K562 (cell line): ENCODE data around the gene PDCD6IP. TPM values are rescaled to one million over a fixed set of nuclear protein-coding genes. Genes with fewer than 3 reads are reported as not detected.

Experiments used
- FIP1L1 ChIP-seq: fragments of 200-400 bp; formaldehyde crosslinking; IDR thresholded peaks from 2 replicates; pipeline ENCODE4 v1.6.1; 2018; ENCODE audit warnings: mild to moderate bottlenecking, low read depth, low read length; ENCODE audit not compliant: poor library complexity, severe bottlenecking
- KDM1A ChIP-seq, 2 experiments: fragments of 450-650 bp; IDR thresholded peaks; 2 replicates each; pipeline ENCODE4 v1.6.1; 2016; ENCODE audit warnings: mild to moderate bottlenecking in 2 of 2
- NFIX ChIP-seq: fragments of 250-450 bp; sonication (Bioruptor Pico); IDR thresholded peaks from 2 replicates; pipeline ENCODE4 v1.4.0; 2020; ENCODE audit warnings: low read depth, mild to moderate bottlenecking, moderate library complexity
- OTX1 ChIP-seq: fragments of 450-650 bp; formaldehyde crosslinking; IDR thresholded peaks from 2 replicates; pipeline ENCODE4 v1.4.0; 2022; ENCODE audit warnings: mild to moderate bottlenecking
- PYGO2 ChIP-seq: fragments of 450-650 bp; IDR thresholded peaks from 2 replicates; pipeline ENCODE4 v1.6.1; 2016; ENCODE audit warnings: mild to moderate bottlenecking, missing genetic modification characterization, moderate library complexity, missing compliant biosample characterization
- RCOR1 ChIP-seq, 2 experiments: IDR thresholded peaks; 2 replicates each; pipeline ENCODE4 v1.6.1; 2012; ENCODE audit warnings: low read depth in 2 of 2, low read length in 2 of 2, borderline replicate concordance in 1 of 2, improper control_type of control experiment in 1 of 2
- SETDB1 ChIP-seq: IDR thresholded peaks from one replicate; pipeline ENCODE4 v1.6.1; 2012; ENCODE audit warnings: low read length, control low read depth, inconsistent platforms
- SMAD4 ChIP-seq: fragments of 250-450 bp; sonication (Bioruptor Pico); conservative IDR thresholded peaks from 2 replicates; pipeline ENCODE4 v1.8.0; 2021; ENCODE audit warnings: inconsistent platforms, mild to moderate bottlenecking, moderate library complexity
- SNRNP70 ChIP-seq: fragments of 200-400 bp; formaldehyde crosslinking; optimal IDR thresholded peaks from 2 replicates; pipeline ENCODE3; 2017; ENCODE audit warnings: low read depth, low read length
- SRSF3 ChIP-seq: fragments of 200-400 bp; formaldehyde crosslinking; IDR thresholded peaks from 2 replicates; pipeline ENCODE4 v1.6.1; 2016; ENCODE audit warnings: mild to moderate bottlenecking, low read length, moderate library complexity; ENCODE audit not compliant: insufficient read depth
- SRSF7 ChIP-seq: fragments of 200-400 bp; formaldehyde crosslinking; optimal IDR thresholded peaks from 2 replicates; pipeline ENCODE3; 2017; ENCODE audit warnings: mild to moderate bottlenecking, low read depth, low read length
- YBX1 ChIP-seq: fragments of 450-650 bp; IDR thresholded peaks from 2 replicates; pipeline ENCODE4 v1.7.1; 2016; ENCODE audit warnings: mild to moderate bottlenecking
- ZNF668 ChIP-seq: fragments of 250-450 bp; sonication (Bioruptor Pico); IDR thresholded peaks from 2 replicates; pipeline ENCODE4 v1.8.0; 2022; ENCODE audit warnings: mild to moderate bottlenecking, inconsistent platforms
- ZNF778 ChIP-seq: fragments of 450-650 bp; formaldehyde crosslinking; IDR thresholded peaks from 2 replicates; pipeline ENCODE4 v1.4.0; 2020; ENCODE audit warnings: mild to moderate bottlenecking, moderate library complexity
- polyA plus RNA-seq, 8 experiments: library from polyadenylated mRNA; depleted of rRNA in 4 of 8; stranded (reverse) in 5 of 8; unstranded in 3 of 8; fragments of >200 nt; fragmentation: Nextera tagmentation in 2 of 8; fragmentation: Illumina TruSeq in 1 of 8; extraction: Ambion mirVana in 2 of 8; extraction: Trizol in 1 of 8; gene quantifications; 2 replicates each; pipeline versions ENCODE4 v1.2.1 to v1.2.3, GENCODE V29; 2011 to 2014; ENCODE audit warnings: inconsistent platforms in 1 of 8, missing spikeins in 1 of 8
- total RNA-seq, 7 experiments: library from RNA; depleted of rRNA in 6 of 7; stranded (reverse); fragments of >200 nt in 6 of 7; fragmentation: Illumina TruSeq in 2 of 7; extraction: Trizol in 2 of 7; gene quantifications; 2 replicates each; pipeline versions ENCODE4 v1.2.1 to v1.2.3, GENCODE V29; 2011 to 2021; ENCODE audit warnings: low replicate concordance in 1 of 7
- TF ChIP-seq, protein P1 (sequence below), 2 experiments: fragments of 150-350 bp in 1 of 2; IDR thresholded peaks; 2 replicates each; pipeline ENCODE4 v1.6.1; 2012 to 2016; ENCODE audit warnings: low read depth in 2 of 2, low read length in 2 of 2, mild to moderate bottlenecking in 1 of 2, moderate library complexity in 1 of 2
- TF ChIP-seq, protein P2 (sequence below): sonication (generic); formaldehyde crosslinking; IDR thresholded peaks from 2 replicates; pipeline ENCODE4 v1.9.0; 2022; ENCODE audit warnings: mild to moderate bottlenecking, missing genetic modification reagents
- TF ChIP-seq, protein P3 (sequence below): fragments of 250-450 bp; sonication (Bioruptor Pico); IDR thresholded peaks from 2 replicates; pipeline ENCODE4 v1.4.0; 2020
- TF ChIP-seq, protein P4 (sequence below): IDR thresholded peaks from 2 replicates; pipeline ENCODE4 v1.6.1; 2012; ENCODE audit warnings: low read depth, low read length, improper control_type of control experiment, borderline replicate concordance

The PDCD6IP gene
- total and polyA plus RNA-seq, 9 of the 15 experiments (the other 6 are each of a cell fraction or from before 2014, with no cell fraction given) = 40.2 to 302 (median 122) TPM

DNA sequence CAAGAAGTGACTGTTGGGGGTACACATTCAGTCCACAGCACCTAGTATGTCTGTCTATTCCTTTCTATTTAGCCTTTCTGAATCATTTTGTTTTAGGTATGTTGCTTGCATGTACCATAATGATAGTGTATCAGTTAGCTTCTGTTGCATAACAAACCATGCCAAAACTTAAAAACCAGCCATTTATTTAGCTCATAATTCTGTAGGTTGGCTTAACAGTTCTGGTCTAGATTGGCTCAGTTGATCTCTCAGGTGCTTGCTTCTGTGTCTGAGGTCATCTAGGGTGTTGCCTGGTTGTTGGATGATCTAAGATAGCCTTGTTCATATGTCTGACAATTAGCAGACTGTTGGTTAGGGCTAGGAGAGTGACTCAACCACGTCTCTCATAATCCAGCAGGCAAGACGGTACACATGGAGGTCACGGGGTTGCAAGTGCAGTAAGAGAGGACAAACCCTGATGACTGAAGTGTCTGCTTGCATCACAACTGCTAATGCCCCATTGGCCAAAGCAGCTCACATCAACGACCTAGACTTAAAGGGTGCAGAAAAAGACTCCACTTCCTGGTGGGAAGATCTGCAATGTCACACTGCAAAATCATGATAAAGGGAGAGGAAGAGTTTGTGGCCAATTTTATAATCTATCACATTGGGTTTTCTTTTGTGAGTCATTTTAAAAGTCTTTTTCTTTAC is 6.8 kb upstream of the PDCD6IP start (continued):
- TF ChIP-seq, protein P1, sequence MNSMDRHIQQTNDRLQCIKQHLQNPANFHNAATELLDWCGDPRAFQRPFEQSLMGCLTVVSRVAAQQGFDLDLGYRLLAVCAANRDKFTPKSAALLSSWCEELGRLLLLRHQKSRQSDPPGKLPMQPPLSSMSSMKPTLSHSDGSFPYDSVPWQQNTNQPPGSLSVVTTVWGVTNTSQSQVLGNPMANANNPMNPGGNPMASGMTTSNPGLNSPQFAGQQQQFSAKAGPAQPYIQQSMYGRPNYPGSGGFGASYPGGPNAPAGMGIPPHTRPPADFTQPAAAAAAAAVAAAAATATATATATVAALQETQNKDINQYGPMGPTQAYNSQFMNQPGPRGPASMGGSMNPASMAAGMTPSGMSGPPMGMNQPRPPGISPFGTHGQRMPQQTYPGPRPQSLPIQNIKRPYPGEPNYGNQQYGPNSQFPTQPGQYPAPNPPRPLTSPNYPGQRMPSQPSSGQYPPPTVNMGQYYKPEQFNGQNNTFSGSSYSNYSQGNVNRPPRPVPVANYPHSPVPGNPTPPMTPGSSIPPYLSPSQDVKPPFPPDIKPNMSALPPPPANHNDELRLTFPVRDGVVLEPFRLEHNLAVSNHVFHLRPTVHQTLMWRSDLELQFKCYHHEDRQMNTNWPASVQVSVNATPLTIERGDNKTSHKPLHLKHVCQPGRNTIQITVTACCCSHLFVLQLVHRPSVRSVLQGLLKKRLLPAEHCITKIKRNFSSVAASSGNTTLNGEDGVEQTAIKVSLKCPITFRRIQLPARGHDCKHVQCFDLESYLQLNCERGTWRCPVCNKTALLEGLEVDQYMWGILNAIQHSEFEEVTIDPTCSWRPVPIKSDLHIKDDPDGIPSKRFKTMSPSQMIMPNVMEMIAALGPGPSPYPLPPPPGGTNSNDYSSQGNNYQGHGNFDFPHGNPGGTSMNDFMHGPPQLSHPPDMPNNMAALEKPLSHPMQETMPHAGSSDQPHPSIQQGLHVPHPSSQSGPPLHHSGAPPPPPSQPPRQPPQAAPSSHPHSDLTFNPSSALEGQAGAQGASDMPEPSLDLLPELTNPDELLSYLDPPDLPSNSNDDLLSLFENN (IDR thresholded peaks at IDR 0.05; ENCODE audit: low read depth in 2 of 2, low read length in 2 of 2) = peak in 1 of 2 experiments; percentile 64; a peak in 1 of 4 replicates
- no peak for TF ChIP-seq FIP1L1
- TF ChIP-seq SNRNP70 = no peak
- TF ChIP-seq, protein P2, sequence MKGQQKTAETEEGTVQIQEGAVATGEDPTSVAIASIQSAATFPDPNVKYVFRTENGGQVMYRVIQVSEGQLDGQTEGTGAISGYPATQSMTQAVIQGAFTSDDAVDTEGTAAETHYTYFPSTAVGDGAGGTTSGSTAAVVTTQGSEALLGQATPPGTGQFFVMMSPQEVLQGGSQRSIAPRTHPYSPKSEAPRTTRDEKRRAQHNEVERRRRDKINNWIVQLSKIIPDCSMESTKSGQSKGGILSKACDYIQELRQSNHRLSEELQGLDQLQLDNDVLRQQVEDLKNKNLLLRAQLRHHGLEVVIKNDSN (CRISPR knock-in tag) = peak; percentile 88
- peak; percentile 97 for TF ChIP-seq SMAD4 (CRISPR knock-in tag)
- TF ChIP-seq YBX1 = no peak
- no peak for TF ChIP-seq SRSF3
- TF ChIP-seq, protein P3, sequence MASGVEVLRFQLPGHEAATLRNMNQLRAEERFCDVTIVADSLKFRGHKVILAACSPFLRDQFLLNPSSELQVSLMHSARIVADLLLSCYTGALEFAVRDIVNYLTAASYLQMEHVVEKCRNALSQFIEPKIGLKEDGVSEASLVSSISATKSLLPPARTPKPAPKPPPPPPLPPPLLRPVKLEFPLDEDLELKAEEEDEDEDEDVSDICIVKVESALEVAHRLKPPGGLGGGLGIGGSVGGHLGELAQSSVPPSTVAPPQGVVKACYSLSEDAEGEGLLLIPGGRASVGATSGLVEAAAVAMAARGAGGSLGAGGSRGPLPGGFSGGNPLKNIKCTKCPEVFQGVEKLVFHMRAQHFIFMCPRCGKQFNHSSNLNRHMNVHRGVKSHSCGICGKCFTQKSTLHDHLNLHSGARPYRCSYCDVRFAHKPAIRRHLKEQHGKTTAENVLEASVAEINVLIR = peak; percentile 68
- 0 out of 2 replicates have a peak, but pooled peaks have one; percentile 37 for TF ChIP-seq PYGO2
- TF ChIP-seq, protein P4, sequence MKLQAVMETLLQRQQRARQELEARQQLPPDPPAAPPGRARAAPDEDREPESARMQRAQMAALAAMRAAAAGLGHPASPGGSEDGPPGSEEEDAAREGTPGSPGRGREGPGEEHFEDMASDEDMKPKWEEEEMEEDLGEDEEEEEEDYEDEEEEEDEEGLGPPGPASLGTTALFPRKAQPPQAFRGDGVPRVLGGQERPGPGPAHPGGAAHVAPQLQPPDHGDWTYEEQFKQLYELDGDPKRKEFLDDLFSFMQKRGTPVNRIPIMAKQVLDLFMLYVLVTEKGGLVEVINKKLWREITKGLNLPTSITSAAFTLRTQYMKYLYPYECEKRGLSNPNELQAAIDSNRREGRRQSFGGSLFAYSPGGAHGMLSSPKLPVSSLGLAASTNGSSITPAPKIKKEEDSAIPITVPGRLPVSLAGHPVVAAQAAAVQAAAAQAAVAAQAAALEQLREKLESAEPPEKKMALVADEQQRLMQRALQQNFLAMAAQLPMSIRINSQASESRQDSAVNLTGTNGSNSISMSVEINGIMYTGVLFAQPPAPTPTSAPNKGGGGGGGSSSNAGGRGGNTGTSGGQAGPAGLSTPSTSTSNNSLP = peak; percentile 66; the same call in 1 of the 2 replicates
- no peak for TF ChIP-seq SRSF7
- TF ChIP-seq NFIX (CRISPR knock-in tag) = no peak
- TF ChIP-seq KDM1A (IDR thresholded peaks at IDR 0.05) = peak; percentile 36 to 74; a peak in 2 of 4 replicates
- TF ChIP-seq RCOR1 (IDR thresholded peaks at IDR 0.05; ENCODE audit: borderline replicate concordance in 1 of 2, low read depth in 2 of 2, low read length in 2 of 2) = peak in 1 of 2 experiments; percentile 92; a peak in 3 of 4 replicates
- no peak for TF ChIP-seq ZNF778 (CRISPR knock-in tag)
- TF ChIP-seq OTX1 (CRISPR knock-in tag) = no peak
- TF ChIP-seq SETDB1 = peak; percentile 63
- no peak for TF ChIP-seq ZNF668
